ENCODE data around the gene SLC7A9.

Gene SLC7A9

DNA sequence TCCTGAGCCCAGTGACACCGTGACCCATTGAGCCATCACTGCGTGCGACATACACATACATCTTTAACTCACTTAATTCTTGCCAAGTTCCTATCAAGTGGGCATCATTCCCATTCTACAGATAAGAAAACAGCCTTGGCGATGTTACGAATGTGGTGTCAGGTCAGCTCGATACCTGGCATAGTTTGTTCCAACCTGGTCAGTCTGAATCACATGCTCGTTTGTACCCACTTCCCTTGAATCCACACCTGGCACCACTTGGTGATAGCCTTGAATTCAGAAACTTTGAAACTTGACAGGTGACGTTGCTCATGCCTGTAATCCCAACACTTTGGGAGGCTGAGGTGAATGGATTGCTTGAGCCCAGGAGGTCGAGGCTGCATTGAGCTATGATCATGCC, 59.1 kb downstream of the SLC7A9 start:
- POLR2A ChIA-PET, result no interaction called here
- Histone ChIP-seq H3K9me3 (ENCODE audit: control extremely low read depth in 1 of 5, control insufficient read depth in 4 of 5, insufficient read depth in 2 of 5, low read depth in 1 of 5, low read length in 4 of 5) (no peaks in the 10 kb centered on the region), H3K4me1 (ENCODE audit: control extremely low read depth in 1 of 4, control insufficient read depth in 4 of 4, insufficient read depth in 4 of 4, low read length in 3 of 4) (no peaks in the 10 kb centered on the region), H3K4me3 (ENCODE audit: control insufficient read depth in 1 of 7, extremely low read depth in 1 of 7, insufficient read depth in 4 of 7, low read depth in 2 of 7, low read length in 6 of 7) (no peak overlapping the region), H3K27me3 (replicated peaks in 2 of 5; ENCODE audit: control insufficient read depth in 4 of 5, insufficient read depth in 5 of 5, low read length in 4 of 5) (peaks cover 0 to 9% (median 0%) of the 10 kb centered on the region in 5 experiments), H3K36me3 (ENCODE audit: control insufficient read depth in 4 of 4, insufficient read depth in 4 of 4, low read length in 3 of 4) (no peaks in the 10 kb centered on the region), H3K27ac (ENCODE audit: insufficient read depth in 1 of 2, low read depth in 1 of 2, low read length in 2 of 2, poor library complexity in 1 of 2, severe bottlenecking in 2 of 2) (no peak overlapping the region)
- 96% methylated on average over 8 of the region's 9 CpGs for WGBS (ENCODE audit: insufficient coverage)
- DNase-seq, result no peak
- CTCF ChIA-PET, result no interaction called here

DNA sequence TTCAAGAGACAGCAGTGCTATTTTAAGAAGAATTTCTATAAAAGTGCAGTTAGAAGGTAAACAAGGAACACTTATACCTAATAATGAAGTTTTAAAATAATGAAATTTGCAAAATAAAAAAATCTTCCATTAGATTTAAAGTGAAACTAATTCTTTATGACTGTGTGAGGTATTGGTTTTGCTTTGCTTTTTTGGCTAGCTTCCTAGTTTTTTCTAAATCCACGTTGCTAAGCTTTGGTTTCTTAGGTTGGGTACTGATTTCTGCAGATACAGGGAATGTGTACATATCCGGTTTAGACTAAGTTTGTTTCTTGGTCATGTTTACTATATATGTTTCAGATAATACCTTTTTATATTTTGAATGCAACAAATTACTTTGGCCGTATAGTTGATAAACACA, 59.8 kb downstream of the SLC7A9 start:
- H3K4me1 ChIP-seq (ENCODE audit: control extremely low read depth in 1 of 4, control insufficient read depth in 4 of 4, insufficient read depth in 4 of 4, low read length in 3 of 4), result no peaks in the 10 kb centered on the region
- H3K9me3 ChIP-seq (ENCODE audit: control extremely low read depth in 1 of 5, control insufficient read depth in 4 of 5, insufficient read depth in 2 of 5, low read depth in 1 of 5, low read length in 4 of 5), result no peaks in the 10 kb centered on the region
- H3K36me3 ChIP-seq (ENCODE audit: control insufficient read depth in 4 of 4, insufficient read depth in 4 of 4, low read length in 3 of 4), result no peaks in the 10 kb centered on the region
- H3K27me3 ChIP-seq (replicated peaks in 2 of 5; ENCODE audit: control insufficient read depth in 4 of 5, insufficient read depth in 5 of 5, low read length in 4 of 5), result peaks cover 0 to 9% (median 0%) of the 10 kb centered on the region in 5 experiments
- CTCF ChIA-PET, result no interaction called here
- no peak overlapping the region for H3K27ac ChIP-seq (ENCODE audit: insufficient read depth in 1 of 2, low read depth in 1 of 2, low read length in 2 of 2, poor library complexity in 1 of 2, severe bottlenecking in 2 of 2)
- DNase-seq, result no peak
- H3K4me3 ChIP-seq (ENCODE audit: control insufficient read depth in 1 of 7, extremely low read depth in 1 of 7, insufficient read depth in 4 of 7, low read depth in 2 of 7, low read length in 6 of 7), result no peak overlapping the region
- POLR2A ChIA-PET, result no interaction called here
- no CpG with 5 or more reads among the region's 3 CpGs for WGBS (ENCODE audit: insufficient coverage)

DNA sequence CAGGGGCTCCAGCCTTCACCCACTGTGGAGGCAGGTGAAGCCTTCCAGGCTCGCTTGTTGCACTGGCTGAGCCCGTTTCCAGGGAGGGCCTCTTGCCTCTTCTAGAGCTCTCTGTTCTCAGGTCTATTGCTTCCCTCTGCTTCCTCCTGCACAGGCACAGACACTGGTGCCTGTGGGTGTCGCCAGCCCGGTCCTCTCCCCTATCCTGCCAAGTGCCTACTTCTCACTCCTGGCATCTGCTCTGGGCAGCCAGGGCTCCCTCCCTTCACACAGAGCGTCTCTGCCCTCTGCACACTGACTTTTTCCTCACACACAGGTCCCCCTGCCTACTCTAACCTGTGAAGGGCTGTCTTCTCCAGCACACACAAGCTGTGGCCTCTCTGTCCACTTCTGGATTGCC, 60.3 kb downstream of the SLC7A9 start:
- Histone ChIP-seq H3K27me3 (replicated peaks in 2 of 5; ENCODE audit: control insufficient read depth in 4 of 5, insufficient read depth in 5 of 5, low read length in 4 of 5) (peaks cover 0 to 9% (median 0%) of the 10 kb centered on the region in 5 experiments), H3K27ac (ENCODE audit: insufficient read depth in 1 of 2, low read depth in 1 of 2, low read length in 2 of 2, poor library complexity in 1 of 2, severe bottlenecking in 2 of 2) (no peak overlapping the region), H3K4me3 (ENCODE audit: control insufficient read depth in 1 of 7, extremely low read depth in 1 of 7, insufficient read depth in 4 of 7, low read depth in 2 of 7, low read length in 6 of 7) (no peak overlapping the region), H3K36me3 (ENCODE audit: control insufficient read depth in 4 of 4, insufficient read depth in 4 of 4, low read length in 3 of 4) (no peaks in the 10 kb centered on the region), H3K9me3 (ENCODE audit: control extremely low read depth in 1 of 5, control insufficient read depth in 4 of 5, insufficient read depth in 2 of 5, low read depth in 1 of 5, low read length in 4 of 5) (no peaks in the 10 kb centered on the region), H3K4me1 (ENCODE audit: control extremely low read depth in 1 of 4, control insufficient read depth in 4 of 4, insufficient read depth in 4 of 4, low read length in 3 of 4) (no peaks in the 10 kb centered on the region)
- CTCF ChIA-PET, result no interaction called here
- WGBS (ENCODE audit: insufficient coverage), result 75% methylated on average over 4 of the region's 5 CpGs
- POLR2A ChIA-PET, result no interaction called here
- no peak for DNase-seq

DNA sequence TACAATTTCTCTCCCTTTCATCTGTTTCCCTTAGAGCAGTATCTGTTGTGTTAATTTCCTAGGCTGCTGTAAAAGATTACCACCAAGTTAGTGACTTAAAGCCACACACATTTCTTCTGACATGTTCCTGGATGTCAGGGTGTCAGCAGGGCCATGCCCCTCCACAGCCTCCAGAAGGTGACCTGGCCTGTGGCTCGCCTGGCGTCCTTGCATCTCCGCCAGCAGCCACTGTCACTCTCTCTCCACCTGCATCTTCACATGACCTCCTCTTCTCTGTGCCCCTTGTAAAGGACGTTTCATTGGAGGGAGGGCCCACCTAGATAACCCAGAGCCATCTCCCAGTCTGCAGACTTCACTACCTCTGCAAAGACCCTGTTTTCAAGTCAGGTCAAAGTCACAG, 61.3 kb downstream of the SLC7A9 start:
- ChIA-PET CTCF (no interaction called here), POLR2A (no interaction called here)
- H3K9me3 ChIP-seq (ENCODE audit: control extremely low read depth in 1 of 5, control insufficient read depth in 4 of 5, insufficient read depth in 2 of 5, low read depth in 1 of 5, low read length in 4 of 5), result no peaks in the 10 kb centered on the region
- H3K36me3 ChIP-seq (ENCODE audit: control insufficient read depth in 4 of 4, insufficient read depth in 4 of 4, low read length in 3 of 4), result no peaks in the 10 kb centered on the region
- H3K4me3 ChIP-seq (ENCODE audit: control insufficient read depth in 1 of 7, extremely low read depth in 1 of 7, insufficient read depth in 4 of 7, low read depth in 2 of 7, low read length in 6 of 7), result no peak overlapping the region
- no peak for DNase-seq
- no peaks in the 10 kb centered on the region for H3K4me1 ChIP-seq (ENCODE audit: control extremely low read depth in 1 of 4, control insufficient read depth in 4 of 4, insufficient read depth in 4 of 4, low read length in 3 of 4)
- 100% methylated on average over 3 of the region's 4 CpGs for WGBS (ENCODE audit: insufficient coverage)
- H3K27me3 ChIP-seq (replicated peaks in 2 of 5; ENCODE audit: control insufficient read depth in 4 of 5, insufficient read depth in 5 of 5, low read length in 4 of 5), result peaks cover 0 to 9% (median 0%) of the 10 kb centered on the region in 5 experiments
- H3K27ac ChIP-seq (ENCODE audit: insufficient read depth in 1 of 2, low read depth in 1 of 2, low read length in 2 of 2, poor library complexity in 1 of 2, severe bottlenecking in 2 of 2), result no peak overlapping the region

DNA sequence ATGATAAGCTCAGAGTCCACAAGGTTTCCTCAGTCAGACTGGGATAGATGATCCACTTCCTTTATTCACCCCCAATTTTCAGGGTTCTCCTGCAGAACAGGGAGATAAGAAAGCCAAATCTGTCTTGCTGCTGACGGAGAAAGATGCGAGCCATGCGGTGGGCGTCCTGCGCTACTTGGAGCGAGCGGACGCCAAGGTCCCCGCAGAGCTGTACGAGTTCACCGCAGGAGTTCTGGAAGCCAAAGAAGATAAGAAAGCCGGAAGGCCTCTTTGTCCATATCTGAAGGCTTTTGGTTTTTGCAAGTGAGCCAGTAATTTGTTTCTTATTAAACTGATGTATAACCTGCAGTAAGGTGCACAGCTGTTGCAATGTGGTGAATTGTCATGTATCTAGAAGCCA, 66.7 kb downstream of the SLC7A9 start:
- no peak for DNase-seq
- POLR2A ChIA-PET, result no interaction called here
- no peaks in the 10 kb centered on the region for H3K36me3 ChIP-seq (ENCODE audit: control insufficient read depth in 4 of 4, insufficient read depth in 4 of 4, low read length in 3 of 4)
- CTCF ChIA-PET, result no interaction called here
- H3K4me1 ChIP-seq (ENCODE audit: control extremely low read depth in 1 of 4, control insufficient read depth in 4 of 4, insufficient read depth in 4 of 4, low read length in 3 of 4), result no peaks in the 10 kb centered on the region
- 96% methylated on average over 12 of the region's 12 CpGs for WGBS (ENCODE audit: insufficient coverage)
- no peaks in the 10 kb centered on the region for H3K9me3 ChIP-seq (ENCODE audit: control extremely low read depth in 1 of 5, control insufficient read depth in 4 of 5, insufficient read depth in 2 of 5, low read depth in 1 of 5, low read length in 4 of 5)
- H3K4me3 ChIP-seq (ENCODE audit: control insufficient read depth in 1 of 7, extremely low read depth in 1 of 7, insufficient read depth in 4 of 7, low read depth in 2 of 7, low read length in 6 of 7), result no peak overlapping the region
- H3K27me3 ChIP-seq (replicated peaks in 2 of 5; ENCODE audit: control insufficient read depth in 4 of 5, insufficient read depth in 5 of 5, low read length in 4 of 5), result peaks cover 0 to 2% (median 0%) of the 10 kb centered on the region in 5 experiments
- H3K27ac ChIP-seq (ENCODE audit: insufficient read depth in 1 of 2, low read depth in 1 of 2, low read length in 2 of 2, poor library complexity in 1 of 2, severe bottlenecking in 2 of 2), result no peak overlapping the region

DNA sequence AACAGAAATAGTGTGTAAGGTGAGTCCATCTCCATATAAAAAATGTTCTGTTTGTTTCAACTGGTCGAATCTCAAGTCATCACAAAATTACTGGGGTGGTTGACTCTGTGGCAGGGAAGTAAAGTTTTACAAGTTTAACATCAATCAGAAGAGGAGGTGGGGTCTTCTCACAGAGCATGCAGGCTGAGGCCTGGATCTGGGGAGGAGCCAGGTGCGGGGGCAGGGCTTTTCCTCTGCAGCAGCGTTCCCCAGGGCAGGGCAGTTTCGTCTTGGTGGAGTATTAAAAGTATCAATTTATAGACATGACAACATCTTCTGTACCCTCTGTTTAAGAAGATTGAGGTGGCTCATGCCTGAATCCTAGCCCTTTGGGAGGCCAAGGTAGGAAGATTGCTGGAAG, 68.8 kb downstream of the SLC7A9 start:
- no peak for DNase-seq
- no CpG with 5 or more reads among the region's 4 CpGs for WGBS (ENCODE audit: insufficient coverage)
- ChIA-PET POLR2A (no interaction called here), CTCF (interaction anchor here (0.9 kb wide), 1 partner anchor 163 kb away, joined by 3 read pairs; no protein-coding TSS in a partner anchor)
- Histone ChIP-seq H3K36me3 (ENCODE audit: control insufficient read depth in 4 of 4, insufficient read depth in 4 of 4, low read length in 3 of 4) (no peaks in the 10 kb centered on the region), H3K9me3 (ENCODE audit: control extremely low read depth in 1 of 5, control insufficient read depth in 4 of 5, insufficient read depth in 2 of 5, low read depth in 1 of 5, low read length in 4 of 5) (no peaks in the 10 kb centered on the region), H3K4me1 (ENCODE audit: control extremely low read depth in 1 of 4, control insufficient read depth in 4 of 4, insufficient read depth in 4 of 4, low read length in 3 of 4) (no peaks in the 10 kb centered on the region), H3K27ac (ENCODE audit: insufficient read depth in 1 of 2, low read depth in 1 of 2, low read length in 2 of 2, poor library complexity in 1 of 2, severe bottlenecking in 2 of 2) (no peak overlapping the region), H3K27me3 (replicated peaks in 2 of 5; ENCODE audit: control insufficient read depth in 4 of 5, insufficient read depth in 5 of 5, low read length in 4 of 5) (no peaks in the 10 kb centered on the region), H3K4me3 (ENCODE audit: control insufficient read depth in 1 of 7, extremely low read depth in 1 of 7, insufficient read depth in 4 of 7, low read depth in 2 of 7, low read length in 6 of 7) (no peak overlapping the region)

DNA sequence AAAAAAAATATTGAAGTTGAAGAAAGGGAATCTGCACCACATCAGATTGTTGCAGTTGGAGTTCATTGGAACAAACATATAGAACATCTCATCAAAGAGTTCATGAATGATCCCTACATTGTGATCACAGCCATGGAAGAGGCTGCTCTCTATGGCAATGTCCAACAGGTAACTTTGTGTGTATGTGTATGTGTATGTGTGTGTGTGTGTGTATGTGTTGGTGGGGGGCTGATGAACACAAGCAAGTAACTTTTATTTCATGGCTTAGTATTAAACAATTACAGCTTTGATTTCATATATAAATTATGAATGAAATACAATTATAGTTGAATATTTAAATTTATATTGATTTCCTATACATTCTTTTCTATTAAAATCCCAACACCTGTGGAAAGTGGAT, 69.4 kb downstream of the SLC7A9 start:
- H3K4me3 ChIP-seq (ENCODE audit: control insufficient read depth in 1 of 7, extremely low read depth in 1 of 7, insufficient read depth in 4 of 7, low read depth in 2 of 7, low read length in 6 of 7), result no peak overlapping the region
- ChIA-PET POLR2A (no interaction called here), CTCF (no interaction called here)
- no peaks in the 10 kb centered on the region for H3K27me3 ChIP-seq (replicated peaks in 2 of 5; ENCODE audit: control insufficient read depth in 4 of 5, insufficient read depth in 5 of 5, low read length in 4 of 5)
- no peak for DNase-seq
- no peaks in the 10 kb centered on the region for H3K36me3 ChIP-seq (ENCODE audit: control insufficient read depth in 4 of 4, insufficient read depth in 4 of 4, low read length in 3 of 4)
- H3K9me3 ChIP-seq (ENCODE audit: control extremely low read depth in 1 of 5, control insufficient read depth in 4 of 5, insufficient read depth in 2 of 5, low read depth in 1 of 5, low read length in 4 of 5), result no peaks in the 10 kb centered on the region
- no peak overlapping the region for H3K27ac ChIP-seq (ENCODE audit: insufficient read depth in 1 of 2, low read depth in 1 of 2, low read length in 2 of 2, poor library complexity in 1 of 2, severe bottlenecking in 2 of 2)
- no peaks in the 10 kb centered on the region for H3K4me1 ChIP-seq (ENCODE audit: control extremely low read depth in 1 of 4, control insufficient read depth in 4 of 4, insufficient read depth in 4 of 4, low read length in 3 of 4)

DNA sequence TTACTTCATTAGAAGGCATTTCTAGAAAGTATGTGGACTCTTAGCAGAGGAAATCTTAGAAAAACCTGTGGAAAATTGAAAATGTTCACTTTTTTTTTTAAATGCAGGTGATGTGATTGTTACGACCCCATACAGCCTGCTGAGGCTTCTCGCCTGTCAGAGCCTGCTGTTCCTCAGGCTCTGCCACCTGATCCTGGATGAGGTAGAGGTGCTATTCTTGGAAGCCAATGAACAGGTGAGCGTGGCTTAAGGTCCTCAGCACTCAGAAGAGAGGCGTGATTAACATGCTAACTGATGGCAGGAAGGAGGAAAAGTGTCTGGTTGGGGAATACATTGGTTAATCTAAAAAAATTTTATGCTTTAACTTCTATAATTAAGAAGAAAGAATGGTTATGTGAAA, 71.4 kb downstream of the SLC7A9 start:
- no peaks in the 10 kb centered on the region for H3K9me3 ChIP-seq (ENCODE audit: control extremely low read depth in 1 of 5, control insufficient read depth in 4 of 5, insufficient read depth in 2 of 5, low read depth in 1 of 5, low read length in 4 of 5)
- H3K4me3 ChIP-seq (ENCODE audit: control insufficient read depth in 1 of 7, extremely low read depth in 1 of 7, insufficient read depth in 4 of 7, low read depth in 2 of 7, low read length in 6 of 7), result no peak overlapping the region
- ChIA-PET POLR2A (no interaction called here), CTCF (no interaction called here)
- H3K27me3 ChIP-seq (replicated peaks in 2 of 5; ENCODE audit: control insufficient read depth in 4 of 5, insufficient read depth in 5 of 5, low read length in 4 of 5), result no peaks in the 10 kb centered on the region
- whole genome bisulfite sequencing (ENCODE audit: insufficient coverage), result 100% methylated on average over 3 of the region's 4 CpGs
- H3K27ac ChIP-seq (ENCODE audit: insufficient read depth in 1 of 2, low read depth in 1 of 2, low read length in 2 of 2, poor library complexity in 1 of 2, severe bottlenecking in 2 of 2), result no peak overlapping the region
- H3K4me1 ChIP-seq (ENCODE audit: control extremely low read depth in 1 of 4, control insufficient read depth in 4 of 4, insufficient read depth in 4 of 4, low read length in 3 of 4), result no peaks in the 10 kb centered on the region
- H3K36me3 ChIP-seq (ENCODE audit: control insufficient read depth in 4 of 4, insufficient read depth in 4 of 4, low read length in 3 of 4), result no peaks in the 10 kb centered on the region
- no peak for DNase-seq
